NOMO-1 (cell line): ENCODE measurements around the gene INSIG1.

ENCODE experiments used
- DNase-seq, 2 experiments: peaks; one replicate each; lab custom pipeline; 2025; ENCODE audit not compliant: unreplicated experiment in 2 of 2; lab: John Stamatoyannopoulos, UW

The INSIG1 gene

DNA sequence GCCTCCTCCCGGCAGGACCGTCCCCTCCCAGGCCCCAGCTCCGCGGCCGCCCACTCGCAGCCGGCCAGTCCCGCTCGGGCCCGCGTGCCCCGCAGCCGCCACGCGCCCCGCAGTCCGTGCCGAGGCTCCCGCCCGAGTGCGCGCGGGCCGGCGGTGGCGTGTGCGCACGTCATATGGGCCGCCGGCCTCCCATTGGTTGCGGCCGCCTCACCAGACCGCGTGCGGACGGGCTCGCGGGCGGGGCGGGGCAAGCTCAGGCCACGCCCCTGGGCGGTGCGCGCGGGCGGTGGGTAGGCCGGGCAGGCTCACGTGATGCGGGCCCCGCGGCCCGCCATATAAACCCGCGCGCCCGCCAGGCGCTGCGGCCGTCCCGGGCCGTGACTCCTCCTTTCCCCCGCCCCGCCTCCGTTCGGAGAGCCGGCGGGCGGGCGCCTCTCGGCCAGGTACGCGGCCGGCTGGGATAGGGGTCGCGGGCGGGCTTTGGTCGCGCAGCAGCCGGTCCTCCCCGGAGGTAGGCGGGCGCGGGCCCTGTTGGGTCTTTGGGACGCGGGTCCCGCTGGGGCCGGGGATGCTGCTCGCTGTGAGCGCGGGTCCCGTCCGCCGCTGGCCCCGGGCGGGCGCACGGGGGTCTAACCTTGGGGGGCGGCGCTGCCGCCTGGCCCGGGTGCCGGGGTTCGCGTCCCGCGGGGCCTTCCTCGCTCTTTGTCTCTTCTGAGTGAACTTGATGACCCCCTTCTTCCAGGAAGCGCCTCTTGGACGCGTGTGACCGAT, at the start of gene INSIG1:
INSIG1 (plus strand) TSS at position 362 of the 771 bp plus-strand sequence; CDS start at position 770, 408 bp downstream.
- DNase-seq = peak; percentile 50 to 72

DNA sequence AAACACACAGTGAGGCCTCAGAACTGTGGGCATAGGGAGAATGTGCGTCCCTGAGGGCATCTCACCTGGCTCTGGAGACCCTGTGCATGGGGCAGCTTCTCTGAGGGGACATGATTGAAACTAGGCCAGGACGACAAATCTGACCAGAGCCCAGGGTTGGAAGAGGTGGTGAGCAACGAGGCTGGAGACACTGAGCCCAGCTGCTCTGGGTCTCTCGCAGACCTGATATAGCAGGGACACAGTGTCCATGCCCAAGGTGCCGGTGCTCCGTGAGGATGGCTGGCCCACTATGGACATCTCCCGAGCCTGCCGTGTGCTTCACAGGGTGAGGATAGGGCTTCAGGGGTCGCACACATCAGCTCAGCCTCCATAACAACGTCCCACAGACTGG, 49.3 kb upstream of the INSIG1 start:
- no peak for DNase-seq

DNA sequence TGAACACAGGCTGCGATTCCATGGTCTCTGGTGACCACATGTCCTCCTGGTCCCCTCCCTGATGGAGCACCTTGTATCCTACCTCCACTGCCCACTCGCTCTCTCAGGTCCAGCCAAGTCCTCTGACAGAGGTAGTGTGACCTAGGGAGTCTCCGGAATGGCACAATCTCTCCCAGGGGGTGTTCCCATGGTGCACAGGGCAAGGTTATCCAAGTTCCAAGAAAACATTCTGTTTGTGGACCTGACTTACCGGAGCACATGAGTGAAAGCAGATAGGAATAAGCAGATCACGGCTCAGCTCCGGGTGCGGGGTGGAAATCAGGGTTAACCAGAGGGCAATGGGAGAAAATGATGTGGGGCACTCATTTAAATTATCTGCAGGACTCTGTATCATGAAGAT, 45.8 kb upstream of the INSIG1 start:
- no peak for DNase-seq

DNA sequence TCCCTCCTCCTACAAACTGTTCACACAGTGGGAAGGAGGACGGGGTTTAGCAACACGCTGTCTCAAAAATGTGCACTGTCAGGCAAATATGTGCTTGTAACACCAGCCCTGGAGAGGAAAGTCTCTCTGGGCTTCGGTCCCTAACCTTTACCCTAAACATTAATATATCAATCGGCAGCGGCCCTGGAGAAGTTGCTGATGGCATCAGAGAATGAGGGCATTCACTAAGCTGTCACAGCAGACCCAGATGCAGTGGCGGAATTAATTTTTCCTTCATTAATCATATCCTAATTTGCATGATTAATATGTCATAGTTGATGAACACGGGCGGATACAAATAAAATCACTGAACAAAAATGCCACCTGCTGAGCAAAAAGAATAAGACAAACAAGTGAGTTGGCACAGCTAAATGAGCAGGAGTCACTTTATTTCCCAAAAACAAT, 45.2 kb upstream of the INSIG1 start:
- no peak for DNase-seq

DNA sequence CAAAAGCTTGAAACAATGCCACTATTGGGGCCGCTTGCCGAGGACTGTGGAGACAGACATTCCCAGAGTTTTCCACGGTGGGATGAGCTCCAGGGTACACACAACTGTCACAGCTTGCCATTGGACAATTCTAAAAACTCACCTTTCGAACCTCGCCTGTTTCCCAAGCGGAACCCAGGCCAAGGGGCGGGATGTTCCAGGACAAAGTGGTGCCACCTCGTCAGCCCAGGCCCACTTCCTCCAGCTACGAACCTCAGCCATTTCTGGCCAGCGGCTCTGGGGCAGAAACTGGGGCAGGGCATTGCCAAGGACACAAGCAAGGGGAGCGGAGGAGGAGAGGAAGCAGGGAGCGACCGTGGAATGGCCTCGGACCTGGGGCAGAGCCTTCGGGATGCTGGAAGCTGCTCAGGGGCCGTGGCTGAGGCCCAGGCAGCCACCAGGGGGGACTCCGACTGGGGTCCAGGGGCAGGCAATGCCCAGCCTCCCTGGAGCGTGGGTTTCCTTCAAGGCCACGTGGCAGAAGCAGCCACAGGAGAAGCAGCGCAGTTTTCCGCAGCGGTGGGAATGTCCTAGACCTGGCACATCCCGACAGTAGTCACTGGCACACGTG, 44.7 kb upstream of the INSIG1 start:
- DNase-seq = no peak

DNA sequence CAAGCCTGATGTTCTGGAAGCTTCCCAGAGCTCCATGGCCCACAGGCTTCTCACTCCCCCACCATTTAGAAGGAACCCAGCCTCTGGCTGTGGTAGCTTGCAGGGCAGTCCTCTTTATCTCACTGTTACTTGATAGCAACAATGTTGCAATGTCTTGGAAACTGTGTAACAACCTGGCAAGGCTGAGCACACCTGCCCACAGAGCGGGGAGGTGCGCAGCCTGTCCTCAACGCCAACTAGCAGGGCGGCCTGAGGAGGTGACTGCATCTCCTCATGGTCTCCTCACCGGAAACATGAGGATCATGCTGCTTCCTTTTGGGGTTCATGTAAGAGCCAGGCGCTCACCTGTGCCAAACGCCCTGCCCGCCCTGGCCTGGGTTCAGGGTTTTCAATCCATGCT, 43.7 kb upstream of the INSIG1 start:
- no peak for DNase-seq

DNA sequence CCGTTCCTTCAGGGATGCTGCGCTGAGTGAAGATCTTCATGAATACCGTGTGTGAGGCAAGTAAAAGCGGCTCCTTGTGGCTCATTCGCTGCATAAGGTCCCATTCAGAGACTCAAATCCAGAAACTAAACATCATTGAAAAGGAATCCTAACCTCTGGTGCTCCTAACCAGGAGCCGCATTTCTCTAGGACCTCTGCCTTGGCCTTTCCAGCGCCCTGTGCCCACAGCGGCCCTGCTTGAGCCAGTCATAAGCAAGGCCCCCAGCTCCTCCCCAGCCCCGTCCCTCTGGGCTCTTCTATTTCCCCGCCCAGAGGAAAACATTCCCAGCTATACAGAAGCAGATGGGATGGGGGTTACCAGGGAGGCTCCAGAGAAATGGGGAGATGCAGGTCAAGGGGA, 42.6 kb upstream of the INSIG1 start:
- no peak for DNase-seq

DNA sequence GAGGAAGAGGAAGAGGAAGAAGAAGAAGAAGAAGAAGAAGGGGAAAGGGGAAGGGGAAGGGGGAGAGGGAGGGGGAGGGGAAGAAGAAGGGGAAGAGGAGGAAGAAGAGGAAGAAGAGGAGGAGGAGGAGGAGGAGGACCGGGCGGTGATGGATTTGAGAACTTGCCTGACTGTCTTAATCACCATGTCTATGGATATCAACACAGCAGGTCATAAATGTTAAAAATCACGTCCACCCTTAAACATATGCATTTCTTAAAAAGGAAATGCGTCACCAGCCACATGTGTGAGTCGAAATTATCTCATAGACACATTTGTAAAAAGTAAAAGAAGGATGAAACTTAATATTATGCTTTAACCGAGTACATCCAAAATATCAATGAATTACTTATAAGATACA, 42.1 kb upstream of the INSIG1 start:
- no peak for DNase-seq

DNA sequence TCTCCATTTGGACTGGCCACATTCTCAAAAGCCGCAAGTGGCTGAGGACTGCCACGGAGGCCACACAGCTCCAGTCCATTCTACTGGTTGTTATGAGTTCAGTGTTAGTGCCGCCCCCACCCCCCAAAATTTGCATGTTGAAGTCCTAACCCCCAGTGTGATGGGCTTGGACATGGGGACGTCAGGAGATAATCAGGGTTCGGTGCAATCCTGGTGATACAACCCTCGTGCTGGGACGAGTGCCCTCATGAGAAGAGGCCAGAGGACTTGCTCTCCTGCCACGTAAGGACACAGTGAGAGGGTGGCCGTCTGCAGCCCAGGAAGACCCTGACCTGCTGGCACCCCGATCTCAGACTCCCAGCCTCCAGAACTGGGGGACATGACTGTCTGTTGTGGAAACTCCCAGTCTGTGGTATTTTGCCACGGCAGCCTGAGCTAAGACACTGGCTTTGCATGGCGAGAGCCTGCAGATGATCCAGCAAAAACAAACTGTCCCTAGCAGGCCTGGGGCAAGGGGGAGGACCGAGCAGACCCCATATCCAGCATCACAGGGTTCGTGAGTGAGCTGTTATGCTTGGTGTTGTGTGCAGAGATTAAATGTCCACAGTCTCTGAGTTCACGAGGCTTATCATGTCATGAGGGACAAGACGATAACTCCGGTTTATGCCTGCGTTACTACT, 41.5 kb upstream of the INSIG1 start:
- no peak for DNase-seq

DNA sequence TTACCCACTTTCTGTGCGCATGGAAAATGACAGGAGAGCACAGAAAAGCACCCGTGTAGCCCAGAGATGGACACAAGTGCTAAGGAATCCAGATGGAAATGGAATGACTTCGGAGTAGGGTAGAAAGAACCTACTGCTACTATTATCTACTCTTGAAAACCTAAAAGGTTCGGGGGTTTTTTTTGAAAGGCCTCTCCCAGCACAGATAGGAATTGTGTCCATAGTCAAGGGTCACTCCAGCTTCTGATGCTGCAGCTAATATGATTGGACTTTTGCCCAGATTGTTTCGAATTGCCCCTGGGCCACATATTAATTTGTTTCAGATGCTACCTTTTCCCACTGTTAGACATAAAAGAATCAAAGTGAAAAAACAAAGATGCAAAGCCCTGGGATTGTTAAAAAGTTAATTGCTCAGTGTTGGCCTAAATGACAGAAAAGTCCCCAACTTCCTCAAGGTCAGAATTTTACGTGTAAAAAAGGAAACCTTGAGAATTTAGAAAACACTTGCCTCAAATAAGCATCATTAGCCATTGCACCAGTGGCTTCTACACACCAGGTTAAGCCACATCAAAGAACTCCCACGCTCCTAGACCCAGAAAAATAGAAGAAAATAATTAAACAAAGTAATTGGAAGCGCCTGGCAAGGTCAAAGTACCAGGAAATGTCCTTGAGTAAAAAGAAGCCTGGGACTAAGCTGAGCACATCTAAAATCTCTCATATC, 40.8 kb upstream of the INSIG1 start:
- no peak for DNase-seq

DNA sequence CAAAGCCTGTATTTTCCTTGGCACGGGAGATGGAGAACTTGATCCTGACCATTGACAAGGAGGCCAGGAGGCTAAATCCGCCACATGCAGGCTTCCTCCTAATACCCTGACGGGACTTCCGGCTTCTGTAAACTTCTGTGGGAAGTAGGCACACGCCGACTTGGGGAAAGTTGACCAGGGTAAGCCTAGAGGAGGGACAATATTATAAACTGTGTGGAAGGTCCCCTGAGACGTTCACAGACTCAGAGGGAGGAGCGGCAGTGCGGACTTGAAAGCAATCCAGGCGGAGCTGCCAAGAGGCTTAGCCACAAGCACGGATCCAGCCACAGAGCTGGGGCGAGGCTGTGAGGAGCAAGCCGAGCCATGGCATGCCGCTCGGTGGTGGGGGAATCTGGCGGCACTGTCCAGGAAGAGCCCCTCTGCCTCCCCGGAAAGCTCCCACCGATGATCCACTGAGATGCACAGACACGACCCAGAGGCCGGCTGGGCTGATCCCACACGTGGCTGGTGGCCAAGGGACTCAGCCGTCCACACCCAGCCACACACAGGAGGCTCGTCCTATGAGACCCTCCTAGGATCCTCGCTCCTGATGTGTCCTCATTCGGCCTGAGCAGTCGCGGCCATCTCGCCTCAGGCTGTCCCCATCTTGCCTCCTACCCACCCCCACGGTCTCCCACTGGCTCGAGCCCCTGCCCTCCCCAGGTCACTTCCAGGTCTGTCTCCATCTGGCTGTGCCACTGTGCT, 40.0 kb upstream of the INSIG1 start:
- DNase-seq = no peak

DNA sequence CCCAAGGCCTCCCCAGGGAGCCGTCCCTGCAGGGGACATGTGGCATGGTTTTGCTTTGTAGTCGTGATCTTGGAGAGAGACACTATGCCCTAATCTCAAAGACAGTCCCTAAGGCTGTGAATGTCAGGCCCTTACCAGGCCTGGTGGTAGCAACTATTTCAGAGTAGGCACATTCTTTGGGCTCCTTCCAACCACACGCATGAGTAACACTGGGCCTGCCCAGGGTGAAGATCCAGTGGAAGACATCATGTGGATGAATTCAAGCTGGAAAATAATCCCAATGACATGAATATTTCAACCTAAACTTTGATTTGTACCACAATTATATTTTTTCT, 39.5 kb upstream of the INSIG1 start:
- DNase-seq = no peak

DNA sequence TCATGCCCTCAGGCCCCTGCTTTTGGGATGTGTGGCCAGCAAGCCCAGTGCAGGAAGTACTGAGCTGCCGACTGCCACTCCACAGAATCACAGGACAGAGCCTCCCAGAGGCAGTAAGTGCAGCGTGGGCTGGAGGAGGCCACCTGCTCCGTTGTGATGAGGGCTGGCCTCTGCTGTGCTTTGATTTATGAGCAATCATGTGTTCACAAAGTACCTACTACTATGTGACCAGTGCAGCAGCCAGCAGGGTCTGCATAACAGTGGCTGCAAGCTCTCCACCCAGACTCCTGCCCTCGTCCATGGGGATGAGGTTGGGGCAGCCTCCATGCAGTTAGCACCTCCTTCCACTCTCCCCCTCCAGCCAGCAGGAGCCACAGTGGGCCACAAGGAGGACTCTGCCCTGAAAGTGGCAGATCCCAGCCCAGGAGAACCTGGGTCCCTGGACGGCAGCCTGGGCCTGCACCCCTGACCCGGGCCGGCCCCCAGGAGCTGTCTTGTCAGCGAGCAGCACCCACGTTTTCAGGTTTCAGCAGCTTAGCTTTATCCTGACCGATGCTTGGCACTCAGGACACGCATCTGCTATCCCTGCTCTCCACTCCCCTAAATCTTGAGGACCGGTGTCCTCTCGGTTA, 37.7 kb upstream of the INSIG1 start:
- DNase-seq = no peak

DNA sequence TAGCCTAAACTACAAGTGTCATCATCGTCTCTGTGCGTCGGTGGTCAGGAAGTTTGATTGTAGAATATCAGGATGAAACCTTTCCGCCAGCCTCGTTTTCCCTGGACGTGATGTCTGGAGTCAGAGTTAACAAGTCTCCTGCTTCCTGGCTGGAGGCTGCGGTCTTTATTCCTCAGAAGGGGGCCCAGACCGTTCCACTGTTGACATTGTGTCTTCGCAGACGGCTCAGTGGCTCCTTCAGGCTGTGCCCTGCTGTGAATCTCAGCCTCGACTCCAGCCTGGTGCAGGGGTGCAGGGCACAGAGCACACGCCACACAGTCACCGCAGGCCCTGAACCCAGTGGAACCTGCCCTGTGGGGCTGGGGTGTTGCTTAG, 37.2 kb upstream of the INSIG1 start:
- DNase-seq = no peak

DNA sequence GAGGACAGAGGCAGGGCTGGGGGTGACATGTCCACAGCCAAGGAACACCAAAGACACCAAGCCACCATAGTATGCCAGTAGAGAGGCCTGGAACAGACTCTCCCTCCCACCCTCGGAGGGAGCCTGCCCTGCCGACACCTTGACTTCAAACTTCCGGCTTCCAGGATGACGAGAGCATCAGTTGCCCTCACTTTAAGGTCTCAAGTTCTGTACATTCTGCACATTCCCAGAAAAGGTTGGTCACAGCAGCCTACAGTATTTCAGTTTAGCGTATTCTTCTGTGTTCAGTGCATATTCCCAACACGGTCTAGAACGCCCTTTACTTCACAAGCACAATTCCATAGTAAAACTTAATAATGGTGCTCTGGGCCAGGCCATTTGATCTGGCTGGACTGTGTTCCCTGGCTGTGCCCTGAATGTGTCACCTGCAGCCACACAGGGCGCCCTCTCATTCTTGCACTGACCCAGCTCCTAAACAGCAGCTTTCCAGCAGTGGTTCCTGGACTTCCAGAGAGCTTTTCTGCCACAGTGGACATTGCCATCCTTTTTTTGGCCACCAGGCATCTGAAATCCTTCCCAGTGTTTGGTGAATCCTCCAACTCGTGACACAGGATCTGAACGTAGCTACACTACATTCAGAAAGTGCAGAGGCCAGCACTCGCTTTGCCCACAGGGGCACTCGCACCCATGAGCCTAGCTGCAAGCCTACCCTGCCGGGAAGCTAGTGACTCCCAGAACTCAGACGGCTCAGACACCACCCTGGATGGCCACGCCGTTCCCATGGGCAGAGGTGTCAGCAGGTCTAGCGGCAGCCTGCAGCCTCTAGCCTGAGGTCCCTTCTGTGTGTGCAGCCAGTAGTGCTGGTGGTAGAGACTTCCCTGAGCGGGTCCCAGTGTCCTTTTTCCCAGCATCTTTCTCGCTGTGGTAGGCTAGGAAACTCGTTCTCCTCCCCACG, 36.4 kb upstream of the INSIG1 start:
- no peak for DNase-seq

DNA sequence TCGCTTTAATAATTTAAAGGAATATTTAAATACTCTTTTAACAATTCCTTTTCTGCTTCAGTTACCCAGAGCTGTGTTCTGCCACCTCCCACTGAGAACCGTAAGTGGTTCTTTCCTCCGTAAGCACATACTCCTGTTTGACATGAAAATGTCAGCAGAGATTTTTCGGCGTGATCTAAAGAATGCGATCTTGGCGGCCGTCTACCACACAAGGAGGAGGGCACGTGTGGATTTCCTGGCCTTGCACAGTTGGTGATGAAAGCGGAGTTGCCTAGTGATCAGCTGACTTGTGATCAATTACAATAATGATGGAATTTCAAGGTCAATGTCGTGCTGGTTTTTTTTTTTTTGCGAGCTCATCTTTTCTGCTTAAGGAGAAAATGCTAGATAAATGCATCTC, 35.6 kb upstream of the INSIG1 start:
- no peak for DNase-seq

DNA sequence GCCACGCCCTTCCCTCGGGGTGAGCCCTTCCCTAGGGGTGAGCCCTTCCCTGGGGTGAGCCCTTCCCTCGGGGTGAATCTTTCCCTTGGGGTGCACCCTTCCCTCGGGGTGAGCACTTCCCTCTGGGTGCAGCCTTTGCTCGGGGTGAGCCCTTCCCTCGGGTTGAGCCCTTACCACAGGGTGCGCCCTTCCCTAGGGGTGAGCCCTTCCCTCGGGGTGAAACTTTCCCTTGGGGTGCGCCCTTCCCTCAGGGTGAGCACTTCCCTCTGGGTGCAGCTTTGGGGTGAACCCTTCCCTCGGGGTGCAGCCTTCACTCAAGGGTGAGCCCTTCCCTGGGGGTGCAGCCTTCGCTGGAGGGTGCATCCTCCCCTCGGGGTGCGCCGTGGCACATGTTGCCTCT, 34.6 kb upstream of the INSIG1 start:
- DNase-seq = no peak

DNA sequence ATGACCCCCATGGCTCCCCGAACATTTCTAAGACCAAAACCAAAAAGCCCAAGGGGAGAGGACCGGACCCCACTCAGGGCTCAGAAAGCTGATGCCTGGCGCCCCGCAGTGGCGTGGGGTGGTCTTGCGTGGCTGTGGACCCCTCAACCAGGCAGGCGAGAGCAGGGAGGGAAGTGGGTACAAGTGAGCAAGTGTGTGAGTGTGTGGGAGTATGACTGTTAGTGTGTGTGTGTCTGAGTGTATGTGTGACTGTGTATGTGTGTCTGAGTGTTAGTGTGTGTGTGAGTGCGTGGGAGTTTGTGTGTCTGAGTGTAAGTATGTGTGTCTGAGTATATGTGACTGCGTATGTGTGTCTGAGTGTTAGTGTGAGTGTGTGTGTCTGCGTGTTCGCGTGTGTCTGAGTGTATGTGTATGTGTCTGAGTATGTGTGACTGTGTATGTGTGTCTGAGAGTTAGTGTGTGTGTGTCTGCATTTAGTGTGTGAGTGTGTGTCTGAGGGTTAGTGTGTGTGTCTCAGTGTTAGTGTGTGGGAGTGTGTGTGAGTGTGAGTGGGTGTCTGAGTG, 34.0 kb upstream of the INSIG1 start:
- DNase-seq = no peak

DNA sequence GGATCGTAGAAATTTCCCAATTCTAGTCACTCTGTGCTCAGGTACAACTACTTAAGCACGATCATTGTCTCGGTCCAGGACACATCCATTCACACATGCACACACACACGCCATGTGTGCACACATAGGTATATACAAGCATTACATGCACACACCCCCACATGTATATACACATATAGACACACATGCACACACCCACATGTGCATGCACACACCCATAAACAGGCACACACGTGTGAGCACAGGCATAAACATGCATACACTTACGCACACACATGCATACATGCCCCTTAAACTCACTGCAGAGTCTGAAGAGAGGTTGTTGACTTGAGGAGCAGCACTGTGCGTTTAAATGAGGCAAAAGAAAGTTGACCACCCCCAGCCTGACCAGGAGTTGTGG, 32.5 kb upstream of the INSIG1 start:
- no peak for DNase-seq
